SU-DHL-6 (cell line): ENCODE results near the gene HSP90AA1.
"Not testable (repeated sequence)": the region's sequence is repeated elsewhere in the genome, so short reads cannot be mapped to it uniquely, and the experiment has no call there.

Experiments used
- H2AFZ ChIP-seq: fragments of 200-600 bp; sonication (generic); 2 replicates; pipeline ENCODE4 v1.6.1; 2014; ENCODE audit warnings: low read depth, mild to moderate bottlenecking, moderate library complexity, mixed read lengths, antibody characterized with exemption, low read length; ENCODE audit not compliant: severe bottlenecking
- H3F3A ChIP-seq: fragments of 200-600 bp; shearing (Covaris generic); 2 replicates; pipeline ENCODE4 v1.6.0; 2016; ENCODE audit warnings: antibody characterized with exemption, mild to moderate bottlenecking; ENCODE audit not compliant: insufficient read depth
- H3K27ac ChIP-seq: fragments of 200-600 bp; sonication (generic); 2 replicates; pipeline ENCODE4 v1.5.1; 2016; ENCODE audit warnings: low read depth, mild to moderate bottlenecking, low read length, moderate library complexity, mixed read lengths
- H3K27me3 ChIP-seq: fragments of 200-600 bp; sonication (generic), shearing (Covaris generic); 2 replicates; pipeline ENCODE4 v1.6.0; 2014; ENCODE audit warnings: mild to moderate bottlenecking, low read length
- H3K36me3 ChIP-seq: fragments of 200-600 bp; sonication (generic); 2 replicates; pipeline ENCODE4 v1.6.1; 2014; ENCODE audit warnings: mild to moderate bottlenecking, low read length, mixed read lengths
- H3K4me2 ChIP-seq: fragments of 300-600, 200-600 bp; shearing (Covaris generic), sonication (generic); 2 replicates; pipeline ENCODE4 v1.6.0; 2014; ENCODE audit warnings: low read length, low read depth, mild to moderate bottlenecking; ENCODE audit not compliant: poor library complexity, severe bottlenecking
- H3K4me3 ChIP-seq: fragments of 200-600 bp; sonication (generic); 2 replicates; pipeline ENCODE4 v1.5.1; 2014; ENCODE audit warnings: antibody characterized with exemption, low read length, mild to moderate bottlenecking, mixed read lengths; ENCODE audit not compliant: insufficient read depth, poor library complexity, severe bottlenecking
- H3K79me2 ChIP-seq: fragments of 200-600 bp; sonication (generic); 2 replicates; pipeline ENCODE4 v1.6.1; 2014; ENCODE audit warnings: mild to moderate bottlenecking, low read length, moderate library complexity; ENCODE audit not compliant: insufficient read depth
- H3K9ac ChIP-seq: fragments of 200-600 bp; sonication (generic); 2 replicates; pipeline ENCODE4 v1.7.0; 2014; ENCODE audit warnings: mild to moderate bottlenecking, low read length
- H3K9me2 ChIP-seq: fragments of 200-600 bp; sonication (generic); replicated peaks from 2 replicates; pipeline ENCODE4 v1.6.1; 2014; ENCODE audit warnings: low read length; ENCODE audit not compliant: insufficient read depth
- H3K9me3 ChIP-seq: fragments of 200-600 bp; sonication (generic); 2 replicates; pipeline ENCODE4 v1.6.1; 2014; ENCODE audit warnings: low read length, mixed read lengths; ENCODE audit not compliant: insufficient read depth
- H4K20me1 ChIP-seq: fragments of 200-600 bp; sonication (generic); 2 replicates; pipeline ENCODE4 v1.6.1; 2014; ENCODE audit warnings: low read depth, mild to moderate bottlenecking, antibody characterized with exemption, low read length, moderate library complexity, mixed read lengths
- CTCF ChIP-seq: fragments of 200-600 bp; sonication (generic); IDR thresholded peaks from one replicate; pipeline ENCODE4 v1.5.1; 2017; ENCODE audit warnings: antibody characterized with exemption, mild to moderate bottlenecking, low read length, moderate library complexity; ENCODE audit not compliant: insufficient read depth, poor library complexity, severe bottlenecking
- EZH2phosphoT487 ChIP-seq: fragments of 200-600 bp; sonication (generic), shearing (Covaris generic); conservative IDR thresholded peaks from 2 replicates; pipeline ENCODE4 v1.6.1; 2018; ENCODE audit warnings: mild to moderate bottlenecking, antibody characterized with exemption, low read length, moderate library complexity, mixed read lengths

The HSP90AA1 gene

GRCh38 chr14:102086972-102087761 is at the start of gene HSP90AA1:
TSS of gene HSP90AA1 (minus strand) at chr14:102087044. CDS start at chr14:102086378, 666 bp downstream.
- peaks cover 38% of the 10 kb centered on the region for H3K36me3 ChIP-seq
- H3K27me3 ChIP-seq: no peaks in the 10 kb centered on the region
- H4K20me1 ChIP-seq: peaks cover 21% of the 10 kb centered on the region; the same call in 1 of the 2 replicates
- no peaks in the 10 kb centered on the region for H3K9me3 ChIP-seq
- peak within 1 kb of the TSS; percentile 97 for H3K4me2 ChIP-seq
- peak within 1 kb of the TSS; percentile 99 for H3K4me3 ChIP-seq
- H3K79me2 ChIP-seq: peaks cover 41% of the 10 kb centered on the region
- H3F3A ChIP-seq: peaks cover 28% of the 10 kb centered on the region; the same call in 1 of the 2 replicates
- H3K9ac ChIP-seq: peak within 1 kb of the TSS; percentile 90
- peak within 1 kb of the TSS; percentile 84 for H3K27ac ChIP-seq
- H3K9me2 ChIP-seq: no peaks in the 10 kb centered on the region
- H2AFZ ChIP-seq: peak within 1 kb of the TSS; percentile 70
- no peak for TF ChIP-seq EZH2phosphoT487
- no peak for TF ChIP-seq CTCF

GRCh38 chr14:102135456-102135855 is 48.6 kb upstream of the HSP90AA1 start:
- not testable (repeated sequence) for H3K36me3 ChIP-seq, H2AFZ ChIP-seq, H3K9me2 ChIP-seq, H4K20me1 ChIP-seq, H3K27ac ChIP-seq, H3K4me3 ChIP-seq, H3F3A ChIP-seq, H3K27me3 ChIP-seq, H3K9ac ChIP-seq, H3K9me3 ChIP-seq, H3K4me2 ChIP-seq
- H3K79me2 ChIP-seq: peaks cover 17% of the 10 kb centered on the region

GRCh38 chr14:102134719-102135118 is 47.9 kb upstream of the HSP90AA1 start:
- not testable (repeated sequence) for H3F3A ChIP-seq, H3K4me3 ChIP-seq, H2AFZ ChIP-seq, H3K27me3 ChIP-seq, H4K20me1 ChIP-seq, H3K9ac ChIP-seq, H3K36me3 ChIP-seq, H3K9me2 ChIP-seq, H3K9me3 ChIP-seq, H3K4me2 ChIP-seq, H3K27ac ChIP-seq
- H3K79me2 ChIP-seq: peaks cover 11% of the 10 kb centered on the region; the same call in 1 of the 2 replicates

GRCh38 chr14:102134021-102134420 is 47.2 kb upstream of the HSP90AA1 start:
- H3K27ac ChIP-seq, H2AFZ ChIP-seq, H3K9me3 ChIP-seq, H3K9me2 ChIP-seq, H3K9ac ChIP-seq, H4K20me1 ChIP-seq, H3K27me3 ChIP-seq, H3F3A ChIP-seq, H3K4me3 ChIP-seq, H3K4me2 ChIP-seq, H3K36me3 ChIP-seq: not testable (repeated sequence)
- peaks cover 10% of the 10 kb centered on the region; the same call in 1 of the 2 replicates for H3K79me2 ChIP-seq

GRCh38 chr14:102131741-102132140 is 44.9 kb upstream of the HSP90AA1 start:
- Histone ChIP-seq H3K79me2 (no peaks in the 10 kb centered on the region), H3K4me3 (no peak overlapping the region), H3K36me3 (no peaks in the 10 kb centered on the region), H3K27ac (no peak overlapping the region), H3K27me3 (no peaks in the 10 kb centered on the region), H3K9me3 (no peaks in the 10 kb centered on the region), H3K9ac (no peak overlapping the region), H4K20me1 (no peaks in the 10 kb centered on the region), H2AFZ (no peak overlapping the region), H3K4me2 (no peak overlapping the region), H3K9me2 (no peaks in the 10 kb centered on the region), H3F3A (0 out of 2 replicates have a peak, but pooled peaks cover 5% of the 10 kb centered on the region)
- TF ChIP-seq CTCF (no peak), EZH2phosphoT487 (no peak)
